Osteoblast (primary cell): ENCODE results near the gene CHERP. TPM values are rescaled to one million over a fixed set of nuclear protein-coding genes. Genes with fewer than 3 reads are reported as not detected.

Source experiments
- DNase-seq: peaks from one replicate; pipeline ENCODE4 v3.0.0; 2011; ENCODE audit warnings: low spot score, mixed read lengths; ENCODE audit not compliant: insufficient read length; ENCODE audit errors: missing footprints
- H2AFZ ChIP-seq: 2 replicates; pipeline ENCODE4 v1.6.0; 2011; ENCODE audit warnings: mild to moderate bottlenecking, low read length
- H3K27ac ChIP-seq: 2 replicates; pipeline ENCODE4 v1.5.1; 2011; ENCODE audit warnings: mild to moderate bottlenecking, low read depth, low read length, moderate library complexity
- H3K27me3 ChIP-seq: 2 replicates; pipeline ENCODE4 v1.6.0; 2012; ENCODE audit warnings: mild to moderate bottlenecking, control low read depth, inconsistent platforms, low read length, moderate library complexity; ENCODE audit not compliant: insufficient read depth
- H3K36me3 ChIP-seq: 2 replicates; pipeline ENCODE4 v1.5.1; 2011; ENCODE audit warnings: mild to moderate bottlenecking, low read length, control low read depth, moderate library complexity; ENCODE audit not compliant: insufficient read depth
- H3K4me1 ChIP-seq: 2 replicates; pipeline ENCODE4 v1.5.1; 2011; ENCODE audit warnings: mild to moderate bottlenecking, low read length, control low read depth, moderate library complexity; ENCODE audit not compliant: insufficient read depth
- H3K4me2 ChIP-seq: 2 replicates; pipeline ENCODE4 v1.6.0; 2011; ENCODE audit warnings: mild to moderate bottlenecking, low read length; ENCODE audit not compliant: insufficient read depth
- H3K4me3 ChIP-seq: fragments of 200-600 bp; sonication (generic); 3 replicates; pipeline ENCODE4 v1.5.1; 2012; ENCODE audit warnings: mild to moderate bottlenecking, low read length, inconsistent platforms; ENCODE audit not compliant: insufficient read depth
- H3K79me2 ChIP-seq: 2 replicates; pipeline ENCODE4 v1.6.0; 2012; ENCODE audit warnings: mild to moderate bottlenecking, low read length, control low read depth, inconsistent platforms; ENCODE audit not compliant: insufficient read depth
- H3K9me3 ChIP-seq: 2 replicates; pipeline ENCODE4 v1.5.1; 2011; ENCODE audit warnings: low read depth, low read length, control low read depth
- H4K20me1 ChIP-seq: 2 replicates; pipeline ENCODE4 v1.6.0; 2012; ENCODE audit warnings: mild to moderate bottlenecking, low read length, control low read depth; ENCODE audit not compliant: insufficient read depth
- CTCF ChIP-seq: IDR thresholded peaks from 2 replicates; pipeline ENCODE4 v1.5.1; 2011; ENCODE audit warnings: mild to moderate bottlenecking, low read depth, low read length, moderate library complexity; ENCODE audit errors: extremely low read depth
- total RNA-seq: library from RNA; depleted of rRNA; stranded (reverse); fragments of >200 nt; gene quantifications from 2 replicates; pipeline ENCODE4 v1.2.3, GENCODE V29; 2012

The CHERP gene
- total RNA-seq, 1 donor: 5.8 TPM

DNA sequence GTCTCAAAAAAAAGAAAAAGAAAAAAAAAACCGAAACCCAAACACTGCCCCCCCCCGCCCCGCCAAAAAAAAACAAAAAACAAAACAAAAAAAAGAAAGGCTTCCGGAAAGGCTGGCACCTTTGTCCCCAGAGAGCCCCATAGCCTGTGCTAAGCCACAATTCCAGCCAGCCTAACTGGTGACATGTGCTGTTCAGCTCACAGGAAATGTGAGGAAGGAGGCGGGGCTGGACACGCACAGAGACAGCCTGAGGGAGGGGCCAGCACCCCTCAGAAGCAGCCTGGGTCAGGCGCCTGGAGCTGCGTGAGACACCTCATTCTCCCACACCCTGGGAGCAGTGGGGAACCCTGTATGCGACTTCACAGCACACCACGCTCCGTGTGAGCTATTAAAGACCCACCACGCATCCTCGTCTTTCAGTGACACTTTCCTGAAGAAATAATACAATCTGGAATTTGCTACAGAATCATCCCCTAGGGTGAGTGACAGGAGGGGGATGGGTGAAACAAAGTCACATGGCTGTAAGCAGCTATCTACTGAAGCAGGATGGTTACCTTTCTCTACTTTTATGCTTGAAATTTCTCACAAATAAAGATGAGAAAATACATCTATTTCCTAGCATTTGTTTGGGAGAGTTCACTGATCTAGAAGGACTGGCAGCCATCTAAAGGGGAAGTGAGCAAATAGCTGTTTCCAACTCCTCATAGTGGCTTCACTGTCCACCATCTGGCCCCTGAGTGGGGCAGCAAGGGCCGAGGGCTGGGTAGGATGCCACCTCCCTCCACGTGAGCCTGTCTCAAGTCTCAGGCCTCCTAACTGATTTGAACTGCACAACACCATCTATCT is 42.2 kb upstream of the CHERP start:
- H3K4me2 ChIP-seq: peak overlapping the region; percentile 83
- H3K4me1 ChIP-seq: peaks cover 48% of the 10 kb centered on the region
- peaks cover under 1% of the 10 kb centered on the region for H3K36me3 ChIP-seq
- DNase-seq: peak; percentile 98
- no peaks in the 10 kb centered on the region for H3K27me3 ChIP-seq
- no peak overlapping the region for H2AFZ ChIP-seq
- H4K20me1 ChIP-seq: peaks cover 95% of the 10 kb centered on the region
- peaks cover 98% of the 10 kb centered on the region for H3K79me2 ChIP-seq
- H3K9me3 ChIP-seq: no peaks in the 10 kb centered on the region
- TF ChIP-seq CTCF: no peak
- H3K4me3 ChIP-seq: peak overlapping the region; percentile 52
- peak overlapping the region; percentile 86 for H3K27ac ChIP-seq

DNA sequence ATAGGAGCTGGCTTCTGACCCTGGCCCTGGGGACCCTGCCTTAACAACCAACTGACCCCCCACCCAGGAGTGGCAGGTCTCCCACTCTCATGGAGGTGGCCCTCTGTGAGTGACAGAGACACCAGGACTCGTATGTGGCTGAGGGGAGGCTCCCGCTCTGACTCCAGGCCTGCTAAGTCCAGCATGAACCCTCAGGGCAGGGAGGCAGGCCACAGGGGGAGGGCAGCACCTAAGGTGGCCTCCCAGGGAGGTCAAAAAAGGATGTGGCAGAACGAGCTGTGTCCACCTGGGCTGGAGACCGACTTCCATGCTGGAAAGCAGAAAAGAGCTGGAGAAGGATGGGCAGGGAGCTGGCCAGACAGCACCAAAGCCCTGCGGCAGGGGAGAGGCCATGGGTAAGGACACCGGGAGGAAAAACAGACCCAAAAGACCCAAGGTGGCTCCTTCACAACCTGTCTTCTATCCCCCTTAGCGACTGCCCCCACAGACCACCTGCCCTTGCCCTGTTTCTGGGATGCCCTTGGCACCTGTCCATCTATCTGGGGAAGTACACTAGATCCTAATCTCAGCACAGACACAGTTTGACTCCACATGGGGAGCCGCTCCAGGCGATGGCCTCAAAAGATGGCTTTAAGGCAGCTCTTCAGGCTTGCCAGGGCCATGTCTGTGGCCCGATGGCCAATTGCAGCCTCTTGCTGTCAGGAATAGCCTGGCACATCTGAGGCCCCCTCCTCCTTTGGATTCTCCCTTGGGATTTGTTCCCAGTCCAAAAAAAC is 40.4 kb upstream of the CHERP start:
- no peak for TF ChIP-seq CTCF
- H3K36me3 ChIP-seq: peaks cover 17% of the 10 kb centered on the region
- no peaks in the 10 kb centered on the region for H3K27me3 ChIP-seq
- H3K27ac ChIP-seq: peak overlapping the region; percentile 13
- H3K4me2 ChIP-seq: no peak overlapping the region
- no peak overlapping the region for H2AFZ ChIP-seq
- H3K4me1 ChIP-seq: peaks cover 39% of the 10 kb centered on the region
- DNase-seq: peak; percentile 72
- H4K20me1 ChIP-seq: peaks cover 91% of the 10 kb centered on the region
- no peaks in the 10 kb centered on the region for H3K9me3 ChIP-seq
- peaks cover 97% of the 10 kb centered on the region for H3K79me2 ChIP-seq
- H3K4me3 ChIP-seq: no peak overlapping the region

- H3K36me3 ChIP-seq: peaks cover 22% of the 10 kb centered on the region
- peak; percentile 89 for DNase-seq
- H4K20me1 ChIP-seq: peaks cover 86% of the 10 kb centered on the region
- H3K9me3 ChIP-seq: no peaks in the 10 kb centered on the region
- H3K27me3 ChIP-seq: no peaks in the 10 kb centered on the region
- no peak overlapping the region for H3K4me3 ChIP-seq
- H3K27ac ChIP-seq: peak overlapping the region; percentile 13
- no peak for TF ChIP-seq CTCF
- peaks cover 33% of the 10 kb centered on the region for H3K4me1 ChIP-seq
- H2AFZ ChIP-seq: no peak overlapping the region
- H3K4me2 ChIP-seq: no peak overlapping the region
- peaks cover 97% of the 10 kb centered on the region for H3K79me2 ChIP-seq
Observed at GRCh38 chr19:16581971-16582343, 39.7 kb upstream of the CHERP start.
